ENCODE measurements around the gene MYO9A. TPM values are rescaled to one million over a fixed set of nuclear protein-coding genes. Genes with fewer than 3 reads are reported as not detected.

Gene MYO9A
- polyA plus RNA-seq, 3 donors: 3.9 to 6.6 (median 5.0) TPM

DNA sequence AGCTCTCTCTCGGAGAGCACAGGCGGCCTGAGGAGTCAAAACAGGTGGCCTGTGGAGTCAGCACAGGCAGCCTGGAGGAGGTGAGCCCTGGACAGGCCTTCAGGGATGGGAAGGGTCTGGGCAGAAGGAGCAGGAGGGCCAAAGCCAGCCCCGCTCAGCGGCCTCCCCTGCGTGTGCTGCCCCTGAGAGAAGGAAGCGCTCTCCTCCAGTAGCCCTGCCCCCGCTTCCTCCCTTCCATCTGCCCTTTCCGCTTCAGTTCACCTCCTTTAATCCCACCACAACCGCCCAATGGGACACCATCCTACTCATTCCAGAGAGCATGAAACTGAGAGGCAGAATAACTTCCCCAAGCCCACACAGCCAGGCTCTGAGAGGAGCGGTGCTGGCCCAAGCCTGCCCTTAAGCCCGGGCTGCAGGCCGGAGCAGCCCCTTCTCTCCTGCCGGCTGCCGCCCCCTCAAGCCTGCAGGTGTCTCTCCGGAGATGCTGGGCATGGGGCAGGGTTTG is 310.8 kb downstream of the MYO9A start:
- H3K79me2 ChIP-seq (ENCODE audit: insufficient read depth, low read length): no peaks in the 10 kb centered on the region
- TF ChIP-seq, protein P1, sequence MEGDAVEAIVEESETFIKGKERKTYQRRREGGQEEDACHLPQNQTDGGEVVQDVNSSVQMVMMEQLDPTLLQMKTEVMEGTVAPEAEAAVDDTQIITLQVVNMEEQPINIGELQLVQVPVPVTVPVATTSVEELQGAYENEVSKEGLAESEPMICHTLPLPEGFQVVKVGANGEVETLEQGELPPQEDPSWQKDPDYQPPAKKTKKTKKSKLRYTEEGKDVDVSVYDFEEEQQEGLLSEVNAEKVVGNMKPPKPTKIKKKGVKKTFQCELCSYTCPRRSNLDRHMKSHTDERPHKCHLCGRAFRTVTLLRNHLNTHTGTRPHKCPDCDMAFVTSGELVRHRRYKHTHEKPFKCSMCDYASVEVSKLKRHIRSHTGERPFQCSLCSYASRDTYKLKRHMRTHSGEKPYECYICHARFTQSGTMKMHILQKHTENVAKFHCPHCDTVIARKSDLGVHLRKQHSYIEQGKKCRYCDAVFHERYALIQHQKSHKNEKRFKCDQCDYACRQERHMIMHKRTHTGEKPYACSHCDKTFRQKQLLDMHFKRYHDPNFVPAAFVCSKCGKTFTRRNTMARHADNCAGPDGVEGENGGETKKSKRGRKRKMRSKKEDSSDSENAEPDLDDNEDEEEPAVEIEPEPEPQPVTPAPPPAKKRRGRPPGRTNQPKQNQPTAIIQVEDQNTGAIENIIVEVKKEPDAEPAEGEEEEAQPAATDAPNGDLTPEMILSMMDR (IDR thresholded peaks at IDR 0.05): no peak
- Mint-ChIP-seq H3K27ac (no peak overlapping the region), H3K4me1 (peaks cover 2% of the 10 kb centered on the region), H3K9me3 (peaks cover 0 to 1% (median 0%) of the 10 kb centered on the region in 7 donors), H3K36me3 (no peaks in the 10 kb centered on the region), H3K4me3 (no peak overlapping the region), H3K27me3 (ENCODE audit: low read depth in 3 of 3) (peaks cover 2 to 5% (median 4%) of the 10 kb centered on the region in 3 donors)
- H3K36me3 ChIP-seq (replicated peaks in 1 of 2; ENCODE audit: control insufficient read depth in 1 of 2, insufficient read depth in 2 of 2, low read length in 2 of 2): no peaks in the 10 kb centered on the region
- no peak overlapping the region for H3K4me3 ChIP-seq (replicated peaks in 1 of 3; ENCODE audit: low read depth in 2 of 3, low read length in 3 of 3)
- H3K9ac ChIP-seq (ENCODE audit: insufficient read depth, low read length, poor library complexity, severe bottlenecking): no peak overlapping the region
- H3K4me2 ChIP-seq (replicated peaks; ENCODE audit: extremely low read depth, low read length, poor library complexity, severe bottlenecking): no peak overlapping the region
- H3K27me3 ChIP-seq (ENCODE audit: control insufficient read depth in 2 of 2, insufficient read depth in 2 of 2, low read length in 2 of 2): no peaks in the 10 kb centered on the region
- DNase-seq: no peak
- H4K20me1 ChIP-seq (ENCODE audit: insufficient read depth, low read length): no peaks in the 10 kb centered on the region
- no peaks in the 10 kb centered on the region for H3K9me3 ChIP-seq (replicated peaks in 1 of 2; ENCODE audit: control insufficient read depth in 1 of 2, insufficient read depth in 1 of 2, low read length in 2 of 2)
- WGBS (ENCODE audit: insufficient coverage): 77% methylated on average over 3 of the region's 15 CpGs
- no peak overlapping the region for H2AFZ ChIP-seq (ENCODE audit: insufficient read depth, low read depth, low read length, poor library complexity, severe bottlenecking)
- intact Hi-C loops (cut with micrococcal nuclease): no loop called here
- H3K27ac ChIP-seq (ENCODE audit: low read depth in 1 of 2, low read length in 2 of 2): no peak overlapping the region
- no peaks in the 10 kb centered on the region for H3K4me1 ChIP-seq (ENCODE audit: control insufficient read depth in 1 of 2, insufficient read depth in 2 of 2, low read length in 2 of 2)

GRCh38 chr15:71806452-71806931 is 311.5 kb downstream of the MYO9A start:
- Histone ChIP-seq H3K4me1 (ENCODE audit: control insufficient read depth in 1 of 2, insufficient read depth in 2 of 2, low read length in 2 of 2) (no peaks in the 10 kb centered on the region), H3K27ac (ENCODE audit: low read depth in 1 of 2, low read length in 2 of 2) (no peak overlapping the region), H3K27me3 (ENCODE audit: control insufficient read depth in 2 of 2, insufficient read depth in 2 of 2, low read length in 2 of 2) (no peaks in the 10 kb centered on the region), H2AFZ (ENCODE audit: insufficient read depth, low read depth, low read length, poor library complexity, severe bottlenecking) (no peak overlapping the region), H3K4me3 (replicated peaks in 1 of 3; ENCODE audit: low read depth in 2 of 3, low read length in 3 of 3) (no peak overlapping the region), H4K20me1 (ENCODE audit: insufficient read depth, low read length) (no peaks in the 10 kb centered on the region), H3K9me3 (replicated peaks in 1 of 2; ENCODE audit: control insufficient read depth in 1 of 2, insufficient read depth in 1 of 2, low read length in 2 of 2) (no peaks in the 10 kb centered on the region), H3K4me2 (replicated peaks; ENCODE audit: extremely low read depth, low read length, poor library complexity, severe bottlenecking) (no peak overlapping the region), H3K36me3 (replicated peaks in 1 of 2; ENCODE audit: control insufficient read depth in 1 of 2, insufficient read depth in 2 of 2, low read length in 2 of 2) (no peaks in the 10 kb centered on the region), H3K9ac (ENCODE audit: insufficient read depth, low read length, poor library complexity, severe bottlenecking) (no peak overlapping the region), H3K79me2 (ENCODE audit: insufficient read depth, low read length) (no peaks in the 10 kb centered on the region)
- no peak overlapping the region for H3K27ac Mint-ChIP-seq
- H3K4me3 Mint-ChIP-seq: no peak overlapping the region
- no peak for DNase-seq
- H3K4me1 Mint-ChIP-seq: peaks cover 2% of the 10 kb centered on the region
- 88% methylated on average over 1 of the region's 7 CpGs for WGBS (ENCODE audit: insufficient coverage)
- TF ChIP-seq, protein P1 (IDR thresholded peaks at IDR 0.05): no peak
- H3K36me3 Mint-ChIP-seq: no peaks in the 10 kb centered on the region
- H3K27me3 Mint-ChIP-seq (ENCODE audit: low read depth in 3 of 3): peaks cover 2 to 5% (median 4%) of the 10 kb centered on the region in 3 donors
- peaks cover 0 to 6% (median 3%) of the 10 kb centered on the region in 7 donors for H3K9me3 Mint-ChIP-seq
- intact Hi-C loops (cut with micrococcal nuclease): no loop called here
